ENCODE results near the gene ANKRD42. TPM values are rescaled to one million over a fixed set of nuclear protein-coding genes. Genes with fewer than 3 reads are reported as not detected.

The ANKRD42 gene
- total RNA-seq, 120 experiments from 2014 or later, result 9.9 to 46.5 (median 32.4) TPM

Other genes starting within 250 kb of the ANKRD42 start
- gene RAB30, start 121.8 kb upstream of the ANKRD42 start, total RNA-seq, result 100 to 1,000 TPM in 7 of 120 experiments, 10 to 100 TPM in 113; 47.5 to 117 (median 77.0) TPM
- gene PCF11, start 36.6 kb upstream of the ANKRD42 start, total RNA-seq, result 10 to 100 TPM; 43.4 to 84.8 (median 60.0) TPM
- gene CCDC90B, start 92.7 kb downstream of the ANKRD42 start, total RNA-seq, result 10 to 100 TPM; 25.8 to 63.1 (median 35.8) TPM